Measurements from ENCODE around the gene KCNJ2. TPM values are rescaled to one million over a fixed set of nuclear protein-coding genes. Genes with fewer than 3 reads are reported as not detected.

The KCNJ2 gene
- polyA plus RNA-seq, 2 of the 4 experiments (the other 2 are of a cell fraction) = 0.14 to 0.17 TPM

DNA sequence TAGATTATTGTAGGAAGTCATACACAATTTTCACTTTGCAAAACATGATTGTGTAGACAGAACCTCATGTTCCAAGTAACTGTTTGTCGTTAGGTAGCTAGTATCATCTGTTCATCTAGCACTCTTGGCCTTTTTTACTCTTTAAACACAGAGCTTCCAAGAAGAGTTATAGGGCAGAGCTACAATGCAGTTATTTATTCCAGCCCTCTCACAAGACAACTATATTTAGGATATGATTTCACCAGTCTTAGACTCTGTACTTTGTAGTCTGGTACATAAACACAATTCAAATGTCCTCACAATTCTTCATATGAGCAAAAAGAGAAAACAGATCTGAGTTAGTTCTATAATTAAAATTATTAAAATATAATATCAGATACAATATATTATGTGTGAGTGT lies 37.9 kb downstream of the KCNJ2 start:
- Histone ChIP-seq H3K4me1 (no peaks in the 10 kb centered on the region), H3K27ac (no peak overlapping the region), H3K9me3 (no peaks in the 10 kb centered on the region), H3K4me2 (no peak overlapping the region), H3K4me3 (no peak overlapping the region)
- FAIRE-seq (no peak), DNase-seq (ENCODE audit: low read depth in 1 of 2, low spot score in 1 of 2) (no peak), ATAC-seq (no peak)
- no peak for TF ChIP-seq JUNB (IDR thresholded peaks at IDR 0.05)
- TF ChIP-seq, protein P1, sequence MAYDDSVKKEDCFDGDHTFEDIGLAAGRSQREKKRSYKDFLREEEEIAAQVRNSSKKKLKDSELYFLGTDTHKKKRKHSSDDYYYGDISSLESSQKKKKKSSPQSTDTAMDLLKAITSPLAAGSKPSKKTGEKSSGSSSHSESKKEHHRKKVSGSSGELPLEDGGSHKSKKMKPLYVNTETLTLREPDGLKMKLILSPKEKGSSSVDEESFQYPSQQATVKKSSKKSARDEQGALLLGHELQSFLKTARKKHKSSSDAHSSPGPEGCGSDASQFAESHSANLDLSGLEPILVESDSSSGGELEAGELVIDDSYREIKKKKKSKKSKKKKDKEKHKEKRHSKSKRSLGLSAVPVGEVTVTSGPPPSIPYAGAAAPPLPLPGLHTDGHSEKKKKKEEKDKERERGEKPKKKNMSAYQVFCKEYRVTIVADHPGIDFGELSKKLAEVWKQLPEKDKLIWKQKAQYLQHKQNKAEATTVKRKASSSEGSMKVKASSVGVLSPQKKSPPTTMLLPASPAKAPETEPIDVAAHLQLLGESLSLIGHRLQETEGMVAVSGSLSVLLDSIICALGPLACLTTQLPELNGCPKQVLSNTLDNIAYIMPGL (CRISPR knock-in tag; IDR thresholded peaks at IDR 0.05; ENCODE audit: borderline replicate concordance) = no peak
- no peak for TF ChIP-seq ZNF302 (CRISPR knock-in tag; IDR thresholded peaks at IDR 0.05)
- TF ChIP-seq SREBF2 (IDR thresholded peaks at IDR 0.05) = no peak
- TF ChIP-seq, protein P2, sequence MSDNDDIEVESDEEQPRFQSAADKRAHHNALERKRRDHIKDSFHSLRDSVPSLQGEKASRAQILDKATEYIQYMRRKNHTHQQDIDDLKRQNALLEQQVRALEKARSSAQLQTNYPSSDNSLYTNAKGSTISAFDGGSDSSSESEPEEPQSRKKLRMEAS (IDR thresholded peaks at IDR 0.05) = no peak
- no peak for TF ChIP-seq BHLHE40 (IDR thresholded peaks at IDR 0.05; ENCODE audit: low read depth, low read length)
- TF ChIP-seq, protein P3, sequence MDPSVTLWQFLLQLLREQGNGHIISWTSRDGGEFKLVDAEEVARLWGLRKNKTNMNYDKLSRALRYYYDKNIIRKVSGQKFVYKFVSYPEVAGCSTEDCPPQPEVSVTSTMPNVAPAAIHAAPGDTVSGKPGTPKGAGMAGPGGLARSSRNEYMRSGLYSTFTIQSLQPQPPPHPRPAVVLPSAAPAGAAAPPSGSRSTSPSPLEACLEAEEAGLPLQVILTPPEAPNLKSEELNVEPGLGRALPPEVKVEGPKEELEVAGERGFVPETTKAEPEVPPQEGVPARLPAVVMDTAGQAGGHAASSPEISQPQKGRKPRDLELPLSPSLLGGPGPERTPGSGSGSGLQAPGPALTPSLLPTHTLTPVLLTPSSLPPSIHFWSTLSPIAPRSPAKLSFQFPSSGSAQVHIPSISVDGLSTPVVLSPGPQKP (IDR thresholded peaks at IDR 0.05; ENCODE audit: low read depth, low read length) = no peak
- TF ChIP-seq, protein P4, sequence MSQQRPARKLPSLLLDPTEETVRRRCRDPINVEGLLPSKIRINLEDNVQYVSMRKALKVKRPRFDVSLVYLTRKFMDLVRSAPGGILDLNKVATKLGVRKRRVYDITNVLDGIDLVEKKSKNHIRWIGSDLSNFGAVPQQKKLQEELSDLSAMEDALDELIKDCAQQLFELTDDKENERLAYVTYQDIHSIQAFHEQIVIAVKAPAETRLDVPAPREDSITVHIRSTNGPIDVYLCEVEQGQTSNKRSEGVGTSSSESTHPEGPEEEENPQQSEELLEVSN (IDR thresholded peaks at IDR 0.05; ENCODE audit: borderline replicate concordance, low read depth) = no peak
- ChIA-PET CTCF (interaction anchor here (1.2 kb wide), 1 partner anchor 346 kb away, joined by 3 read pairs; no protein-coding TSS in a partner anchor), POLR2A (no interaction called here)
- WGBS (ENCODE audit: missing lambda C conversion rate) = 23% methylated on average over 1 of the region's 1 CpG

DNA sequence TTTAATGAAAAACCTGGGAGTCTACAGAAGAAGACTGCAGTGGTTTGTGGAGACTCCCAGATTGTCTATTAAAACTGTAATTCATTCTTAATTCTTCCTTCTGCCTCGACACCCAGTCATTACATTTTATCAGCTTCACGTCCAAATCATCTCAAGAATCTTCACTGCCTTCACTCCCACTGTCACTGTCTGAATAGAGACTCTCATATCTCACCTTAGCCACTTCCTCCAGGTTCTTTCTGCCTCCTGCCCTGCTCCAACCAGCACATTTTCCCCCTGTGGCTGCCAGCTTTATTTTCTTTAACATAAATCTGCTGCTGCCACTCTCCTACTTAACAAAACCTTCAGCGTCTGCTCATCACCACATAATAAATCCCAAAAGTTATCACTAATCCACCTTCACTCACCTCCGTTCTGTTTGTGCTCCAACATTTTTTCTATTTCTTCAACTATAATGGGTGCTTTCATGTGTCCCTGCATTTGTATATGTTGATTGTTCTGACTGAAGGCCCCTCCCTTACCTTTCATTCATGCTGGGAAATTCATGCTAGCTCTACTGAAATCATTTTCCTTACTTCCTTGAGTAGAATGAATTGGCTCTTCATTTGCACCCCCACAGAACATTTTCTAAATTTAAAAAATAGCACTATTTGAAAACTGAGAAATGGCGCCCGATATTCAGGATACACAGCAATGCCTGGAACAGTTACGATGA lies 38.9 kb downstream of the KCNJ2 start:
- FAIRE-seq = no peak
- H3K4me1 ChIP-seq = no peaks in the 10 kb centered on the region
- ChIA-PET POLR2A (no interaction called here), CTCF (interaction anchor here (1.0 to 1.7 kb wide), 3 partner anchors 12 to 683 kb away, joined by 3 to 6 read pairs (median 3); no protein-coding TSS in a partner anchor)
- no peaks in the 10 kb centered on the region for H3K9me3 ChIP-seq
- no peak overlapping the region for H3K4me2 ChIP-seq
- DNase-seq (ENCODE audit: low read depth in 1 of 2, low spot score in 1 of 2) = no peak
- WGBS (ENCODE audit: missing lambda C conversion rate) = 64% methylated on average over 7 of the region's 7 CpGs
- no peak overlapping the region for H3K4me3 ChIP-seq
- no peak overlapping the region for H3K27ac ChIP-seq
- TF ChIP-seq EHF (CRISPR knock-in tag; IDR thresholded peaks at IDR 0.05) = no peak
- TF ChIP-seq NFE2L2 (conservative IDR thresholded peaks at IDR 0.05; ENCODE audit: low read length) = no peak
- TF ChIP-seq, protein P5, sequence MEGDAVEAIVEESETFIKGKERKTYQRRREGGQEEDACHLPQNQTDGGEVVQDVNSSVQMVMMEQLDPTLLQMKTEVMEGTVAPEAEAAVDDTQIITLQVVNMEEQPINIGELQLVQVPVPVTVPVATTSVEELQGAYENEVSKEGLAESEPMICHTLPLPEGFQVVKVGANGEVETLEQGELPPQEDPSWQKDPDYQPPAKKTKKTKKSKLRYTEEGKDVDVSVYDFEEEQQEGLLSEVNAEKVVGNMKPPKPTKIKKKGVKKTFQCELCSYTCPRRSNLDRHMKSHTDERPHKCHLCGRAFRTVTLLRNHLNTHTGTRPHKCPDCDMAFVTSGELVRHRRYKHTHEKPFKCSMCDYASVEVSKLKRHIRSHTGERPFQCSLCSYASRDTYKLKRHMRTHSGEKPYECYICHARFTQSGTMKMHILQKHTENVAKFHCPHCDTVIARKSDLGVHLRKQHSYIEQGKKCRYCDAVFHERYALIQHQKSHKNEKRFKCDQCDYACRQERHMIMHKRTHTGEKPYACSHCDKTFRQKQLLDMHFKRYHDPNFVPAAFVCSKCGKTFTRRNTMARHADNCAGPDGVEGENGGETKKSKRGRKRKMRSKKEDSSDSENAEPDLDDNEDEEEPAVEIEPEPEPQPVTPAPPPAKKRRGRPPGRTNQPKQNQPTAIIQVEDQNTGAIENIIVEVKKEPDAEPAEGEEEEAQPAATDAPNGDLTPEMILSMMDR (IDR thresholded peaks at IDR 0.05) = no peak
- no peak for TF ChIP-seq POLR2AphosphoS2 (conservative IDR thresholded peaks at IDR 0.05; ENCODE audit: low read length)
- TF ChIP-seq HEYL (CRISPR knock-in tag; IDR thresholded peaks at IDR 0.05) = no peak
- TF ChIP-seq PHF8 (IDR thresholded peaks at IDR 0.05; ENCODE audit: borderline replicate concordance, low read depth) = no peak
- no peak for ATAC-seq

DNA sequence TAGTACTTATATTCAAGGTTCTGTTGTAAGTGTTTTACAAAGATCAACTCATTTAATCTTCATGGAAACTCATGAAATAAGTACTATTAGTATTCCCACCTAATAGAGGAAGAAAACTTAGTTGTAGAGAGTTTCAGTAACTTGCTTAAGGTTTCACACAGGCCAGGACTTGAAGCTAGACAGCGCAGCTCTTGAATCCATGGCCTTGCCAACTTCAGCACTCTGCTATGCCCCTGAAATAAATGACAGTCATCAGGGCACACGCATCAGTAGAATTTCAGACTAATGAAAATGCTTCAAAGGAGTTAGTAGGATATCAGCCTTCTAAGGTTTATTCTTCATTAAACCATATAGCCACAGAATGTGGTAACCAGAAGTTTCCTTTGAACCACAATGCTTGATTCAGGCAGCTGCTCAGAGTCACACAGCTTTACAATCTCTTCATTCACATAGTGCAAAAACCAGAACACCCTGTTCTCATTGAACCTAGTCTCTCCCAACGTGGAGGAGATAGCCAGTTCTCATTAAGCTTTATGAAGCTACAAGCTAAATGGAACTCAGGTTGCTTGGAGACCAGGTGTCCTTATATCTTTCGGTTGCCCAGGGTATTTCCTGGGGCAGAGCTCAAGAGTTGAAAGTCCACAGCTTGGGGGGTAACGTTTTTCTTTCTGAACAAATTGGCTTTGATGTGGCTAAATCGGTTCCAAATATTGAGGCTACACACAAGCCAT lies 39.7 kb downstream of the KCNJ2 start:
- no peaks in the 10 kb centered on the region for H3K4me1 ChIP-seq
- H3K4me2 ChIP-seq = no peak overlapping the region
- H3K9me3 ChIP-seq = peaks cover under 1% of the 10 kb centered on the region; the same call in 1 of the 3 replicates
- ChIA-PET CTCF (interaction anchor here (1.0 to 1.7 kb wide), 3 partner anchors 11 to 683 kb away, joined by 3 to 6 read pairs (median 3); no protein-coding TSS in a partner anchor), POLR2A (no interaction called here)
- no peak overlapping the region for H3K4me3 ChIP-seq
- no peak for DNase-seq (ENCODE audit: low read depth in 1 of 2, low spot score in 1 of 2)
- FAIRE-seq = no peak
- WGBS (ENCODE audit: missing lambda C conversion rate) = 36% methylated on average over 6 of the region's 6 CpGs
- H3K27ac ChIP-seq = no peak overlapping the region
- no peak for ATAC-seq
- no peak for TF ChIP-seq NR3C1 (IDR thresholded peaks at IDR 0.05)
- no peak for TF ChIP-seq TFCP2L1 (CRISPR knock-in tag; IDR thresholded peaks at IDR 0.05)
- TF ChIP-seq, protein P1 (CRISPR knock-in tag; IDR thresholded peaks at IDR 0.05; ENCODE audit: borderline replicate concordance) = no peak
- TF ChIP-seq, protein P6, sequence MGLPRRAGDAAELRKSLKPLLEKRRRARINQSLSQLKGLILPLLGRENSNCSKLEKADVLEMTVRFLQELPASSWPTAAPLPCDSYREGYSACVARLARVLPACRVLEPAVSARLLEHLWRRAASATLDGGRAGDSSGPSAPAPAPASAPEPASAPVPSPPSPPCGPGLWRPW (IDR thresholded peaks at IDR 0.05) = no peak
- no peak for TF ChIP-seq MAZ (IDR thresholded peaks at IDR 0.05; ENCODE audit: borderline replicate concordance, low read depth, low read length)
- TF ChIP-seq HEYL (CRISPR knock-in tag; IDR thresholded peaks at IDR 0.05) = no peak
- TF ChIP-seq ZSCAN20 (CRISPR knock-in tag; IDR thresholded peaks at IDR 0.05) = no peak
- TF ChIP-seq CHD4 (IDR thresholded peaks at IDR 0.05; ENCODE audit: borderline replicate concordance) = no peak
- no peak for TF ChIP-seq ZFP36 (IDR thresholded peaks at IDR 0.05; ENCODE audit: borderline replicate concordance, partially characterized antibody)
- no peak for TF ChIP-seq RAD21 (conservative IDR thresholded peaks at IDR 0.05 in 1 of 2, IDR thresholded peaks at IDR 0.05 in 1 of 2)

Measured in A549 (cell line).